Trophoblast cell (in vitro differentiated cells and primary cell): ENCODE results near the gene MLST8. TPM values are rescaled to one million over a fixed set of nuclear protein-coding genes. Genes with fewer than 3 reads are reported as not detected.

Experiments
- DNase-seq, 2 donors: peaks; one replicate each; pipeline ENCODE4 v3.0.0-alpha.2; 2016
- H2AFZ ChIP-seq: 2 replicates; pipeline ENCODE4 v1.6.1; 2013; ENCODE audit warnings: low read length, moderate library complexity, mild to moderate bottlenecking; ENCODE audit not compliant: insufficient read depth, poor library complexity
- H2AK5ac ChIP-seq: 2 replicates; pipeline ENCODE4 v1.6.1; 2013; ENCODE audit warnings: mild to moderate bottlenecking, low read length
- H2BK120ac ChIP-seq: 2 replicates; pipeline ENCODE4 v1.6.1; 2013; ENCODE audit warnings: low read length, mild to moderate bottlenecking, moderate library complexity; ENCODE audit not compliant: insufficient read depth, poor library complexity
- H2BK12ac ChIP-seq: 2 replicates; pipeline ENCODE4 v1.6.1; 2013; ENCODE audit warnings: mild to moderate bottlenecking, low read length, moderate library complexity
- H2BK5ac ChIP-seq: 2 replicates; pipeline ENCODE4 v1.6.1; 2013; ENCODE audit warnings: low read length, low read depth, moderate library complexity, mild to moderate bottlenecking; ENCODE audit not compliant: poor library complexity
- H3K14ac ChIP-seq: 2 replicates; pipeline ENCODE4 v1.6.1; 2013; ENCODE audit warnings: mild to moderate bottlenecking, low read length
- H3K18ac ChIP-seq: 2 replicates; pipeline ENCODE4 v1.6.1; 2013; ENCODE audit warnings: mild to moderate bottlenecking, low read length
- H3K23ac ChIP-seq: 2 replicates; pipeline ENCODE4 v1.6.1; 2013; ENCODE audit warnings: low read length
- H3K27ac ChIP-seq: 2 replicates; pipeline ENCODE4 v1.5.1; 2013; ENCODE audit warnings: low read depth, mild to moderate bottlenecking, inconsistent platforms, low read length, moderate library complexity
- H3K27me3 ChIP-seq: 2 replicates; pipeline ENCODE4 v1.6.1; 2013; ENCODE audit warnings: inconsistent platforms, mild to moderate bottlenecking, low read length, moderate library complexity; ENCODE audit not compliant: insufficient read depth
- H3K36me3 ChIP-seq, 2 experiments: 1 replicate in 1 of 2; 2 replicates in 1 of 2; pipeline ENCODE4 v1.6.1; 2013; ENCODE audit warnings: low read length in 2 of 2, mild to moderate bottlenecking in 2 of 2, moderate library complexity in 1 of 2; ENCODE audit not compliant: insufficient read depth in 2 of 2, control insufficient read depth in 1 of 2
- H3K4ac ChIP-seq: 2 replicates; pipeline ENCODE4 v1.6.1; 2013; ENCODE audit warnings: low read depth, mild to moderate bottlenecking, low read length, moderate library complexity
- H3K4me1 ChIP-seq, 2 experiments: 1 replicate in 1 of 2; 2 replicates in 1 of 2; pipeline ENCODE4 v1.6.1; 2013; ENCODE audit warnings: low read length in 2 of 2, mild to moderate bottlenecking in 2 of 2, moderate library complexity in 1 of 2; ENCODE audit not compliant: insufficient read depth in 2 of 2, control insufficient read depth in 1 of 2
- H3K4me2 ChIP-seq: 2 replicates; pipeline ENCODE4 v1.6.1; 2013; ENCODE audit warnings: inconsistent platforms, mild to moderate bottlenecking, low read length, moderate library complexity
- H3K4me3 ChIP-seq: 2 replicates; pipeline ENCODE4 v1.5.1; 2013; ENCODE audit warnings: mild to moderate bottlenecking, low read depth, low read length, inconsistent platforms
- H3K79me1 ChIP-seq: one replicate; pipeline ENCODE4 v1.6.1; 2013; ENCODE audit warnings: low read length
- H3K79me2 ChIP-seq: 2 replicates; pipeline ENCODE4 v1.6.1; 2013; ENCODE audit warnings: low read length, mild to moderate bottlenecking; ENCODE audit not compliant: control insufficient read depth, insufficient read depth, poor library complexity
- H3K9ac ChIP-seq: 2 replicates; pipeline ENCODE4 v1.6.1; 2013; ENCODE audit warnings: mild to moderate bottlenecking, low read length
- H3K9me3 ChIP-seq: 2 replicates; pipeline ENCODE4 v1.6.1; 2013; ENCODE audit warnings: low read depth, mild to moderate bottlenecking, control low read depth, inconsistent platforms, low read length; ENCODE audit not compliant: insufficient read depth
- H4K12ac ChIP-seq: 2 replicates; pipeline ENCODE4 v1.6.1; 2013; ENCODE audit warnings: low read depth, mild to moderate bottlenecking, low read length, moderate library complexity
- H4K8ac ChIP-seq: 2 replicates; pipeline ENCODE4 v1.6.1; 2013; ENCODE audit warnings: low read depth, mild to moderate bottlenecking, low read length, moderate library complexity
- H4K91ac ChIP-seq: one replicate; pipeline ENCODE4 v1.6.1; 2013; ENCODE audit warnings: low read depth, mild to moderate bottlenecking, low read length, moderate library complexity
- WGBS: extraction: QIAGEN DNeasy Blood & Tissue Kit; methylation state at CpG from one replicate; pipeline ENCODE4 v1.1.7; 2013; ENCODE audit warnings: missing lambda C conversion rate; ENCODE audit not compliant: insufficient read length, insufficient coverage; ENCODE audit errors: extremely low coverage; 5-methylcytosine and 5-hydroxymethylcytosine counted together
- polyA plus RNA-seq: library from polyadenylated mRNA; stranded (reverse); fragments of 200-250 nt; gene quantifications from 2 replicates; pipeline ENCODE4 v1.2.3, GENCODE V29; 2013

Gene MLST8
- 37.7 and 39.2 TPM in 2 replicates for polyA plus RNA-seq

- peak within 1 kb of the TSS; percentile 82 for H3K27ac ChIP-seq
- H3K36me3 ChIP-seq, result peaks cover 35% of the 10 kb centered on the region in 2 experiments
- H3K18ac ChIP-seq, result peak within 1 kb of the TSS; percentile 98
- H4K12ac ChIP-seq, result peak within 1 kb of the TSS; percentile 98
- H2BK5ac ChIP-seq, result peak within 1 kb of the TSS; percentile 99
- H3K4ac ChIP-seq, result peak within 1 kb of the TSS; percentile 89
- peak within 1 kb of the TSS; percentile 92 for H3K4me2 ChIP-seq
- H4K91ac ChIP-seq, result peak within 1 kb of the TSS; percentile 98
- no peak within 1 kb of the TSS for H3K23ac ChIP-seq
- peak within 1 kb of the TSS; percentile 0 for H2BK12ac ChIP-seq
- H2AK5ac ChIP-seq, result peak within 1 kb of the TSS; percentile 22
- peak within 1 kb of the TSS; percentile 98 for H2BK120ac ChIP-seq
- no peaks in the 10 kb centered on the region for H3K27me3 ChIP-seq
- H2AFZ ChIP-seq, result peak within 1 kb of the TSS; percentile 93
- peaks cover 8% of the 10 kb centered on the region for H3K79me2 ChIP-seq
- peak within 1 kb of the TSS; percentile 93 for H3K4me3 ChIP-seq
- DNase-seq, result peak; percentile 60 to 87
- WGBS, result no CpG with 5 or more reads among the region's 93 CpGs
- peak within 1 kb of the TSS; percentile 99 for H4K8ac ChIP-seq
- H3K9ac ChIP-seq, result peak within 1 kb of the TSS; percentile 99
- peaks cover 12 to 14% of the 10 kb centered on the region in 2 experiments for H3K4me1 ChIP-seq
- peak within 1 kb of the TSS; percentile 99 for H3K14ac ChIP-seq
- H3K79me1 ChIP-seq, result peaks cover 13% of the 10 kb centered on the region
- H3K9me3 ChIP-seq, result no peaks in the 10 kb centered on the region
These were observed at the start of gene MLST8 for GRCh38 chr16:2205104-2205966. TSS of gene MLST8 (plus strand) at chr16:2205454. CDS start at chr16:2206086, 632 bp downstream.

- H3K4me3 ChIP-seq, result peak overlapping the region; percentile 81
- peaks cover 23 to 29% of the 10 kb centered on the region in 2 experiments for H3K36me3 ChIP-seq
- H3K4me1 ChIP-seq, result peaks cover 22 to 32% of the 10 kb centered on the region in 2 experiments
- H3K4ac ChIP-seq, result peak overlapping the region; percentile 78
- H3K18ac ChIP-seq, result peak overlapping the region; percentile 90
- H3K79me1 ChIP-seq, result peaks cover 20% of the 10 kb centered on the region
- WGBS, result no CpG with 5 or more reads among the region's 47 CpGs
- peak overlapping the region; percentile 84 for H4K12ac ChIP-seq
- peak overlapping the region; percentile 88 for H3K9ac ChIP-seq
- H3K9me3 ChIP-seq, result peaks cover 2% of the 10 kb centered on the region
- H2AK5ac ChIP-seq, result peak overlapping the region; percentile 75
- peak overlapping the region; percentile 75 for H4K91ac ChIP-seq
- H4K8ac ChIP-seq, result peak overlapping the region; percentile 67
- peaks cover 56% of the 10 kb centered on the region for H3K79me2 ChIP-seq
- H2BK12ac ChIP-seq, result no peak overlapping the region
- peak overlapping the region; percentile 60 for H3K14ac ChIP-seq
- peak overlapping the region; percentile 34 for H2BK5ac ChIP-seq
- H2AFZ ChIP-seq, result peak overlapping the region; percentile 56
- peak overlapping the region; percentile 24 for H3K27ac ChIP-seq
- H3K27me3 ChIP-seq, result no peaks in the 10 kb centered on the region
- H3K23ac ChIP-seq, result no peak overlapping the region
- H3K4me2 ChIP-seq, result peak overlapping the region; percentile 90
- H2BK120ac ChIP-seq, result peak overlapping the region; percentile 53
- DNase-seq, result peak in 1 of 2 donors; percentile 41
These were observed 49.0 kb upstream of the MLST8 start for GRCh38 chr16:2155977-2156848.

GRCh38 chr16:2156849-2157224 lies 48.4 kb upstream of the MLST8 start:
- no peak overlapping the region for H2AK5ac ChIP-seq
- no peak overlapping the region for H3K23ac ChIP-seq
- H4K12ac ChIP-seq, result no peak overlapping the region
- peaks cover 21 to 27% of the 10 kb centered on the region in 2 experiments for H3K4me1 ChIP-seq
- peak overlapping the region; percentile 78 for H3K4ac ChIP-seq
- no peak overlapping the region for H3K4me3 ChIP-seq
- H2AFZ ChIP-seq, result no peak overlapping the region
- no peak overlapping the region for H2BK120ac ChIP-seq
- no peak overlapping the region for H3K14ac ChIP-seq
- H3K27me3 ChIP-seq, result no peaks in the 10 kb centered on the region
- no CpG with 5 or more reads among the region's 5 CpGs for WGBS
- DNase-seq, result no peak
- H2BK5ac ChIP-seq, result no peak overlapping the region
- peaks cover 19 to 24% of the 10 kb centered on the region in 2 experiments for H3K36me3 ChIP-seq
- no peak overlapping the region for H2BK12ac ChIP-seq
- no peak overlapping the region for H4K8ac ChIP-seq
- H3K79me2 ChIP-seq, result peaks cover 58% of the 10 kb centered on the region
- H3K9me3 ChIP-seq, result peaks cover 2% of the 10 kb centered on the region
- H3K27ac ChIP-seq, result no peak overlapping the region
- H3K4me2 ChIP-seq, result peak overlapping the region; percentile 90
- H4K91ac ChIP-seq, result no peak overlapping the region
- H3K79me1 ChIP-seq, result peaks cover 20% of the 10 kb centered on the region
- peak overlapping the region; percentile 33 for H3K9ac ChIP-seq
- no peak overlapping the region for H3K18ac ChIP-seq
